HepG2 (cell line): ENCODE data around the gene NOL12. TPM values are rescaled to one million over a fixed set of nuclear protein-coding genes. Genes with fewer than 3 reads are reported as not detected.

ENCODE experiments used
- ARHGAP35 ChIP-seq: sonication (generic); formaldehyde crosslinking; IDR thresholded peaks from 2 replicates; pipeline ENCODE4 v1.9.0; 2022; ENCODE audit warnings: mild to moderate bottlenecking, inconsistent platforms, moderate library complexity, missing genetic modification reagents, borderline replicate concordance
- ATF1 ChIP-seq: IDR thresholded peaks from 2 replicates; pipeline ENCODE4 v1.6.1; 2016; ENCODE audit warnings: mild to moderate bottlenecking, control low read depth
- CHD4 ChIP-seq: fragments of 200-600 bp; sonication (generic); IDR thresholded peaks from 2 replicates; pipeline ENCODE4 v1.7.0; 2017; ENCODE audit warnings: mild to moderate bottlenecking, low read length, borderline replicate concordance
- FOXM1 ChIP-seq: sonication (generic); formaldehyde crosslinking; IDR thresholded peaks from 2 replicates; pipeline ENCODE4 v1.5.0; 2020; ENCODE audit warnings: missing genetic modification reagents
- KLF13 ChIP-seq: sonication (generic); formaldehyde crosslinking; IDR thresholded peaks from 2 replicates; pipeline ENCODE4 v1.4.0; 2020; ENCODE audit warnings: mild to moderate bottlenecking, missing genetic modification reagents
- MAFF ChIP-seq: IDR thresholded peaks from 2 replicates; pipeline ENCODE4 v1.6.1; 2011; ENCODE audit warnings: low read depth, low read length, improper control_type of control experiment
- MAFK ChIP-seq, 2 experiments: IDR thresholded peaks in 1 of 2; conservative IDR thresholded peaks in 1 of 2; 2 replicates each; pipeline ENCODE4 v1.6.1; 2011; ENCODE audit warnings: improper control_type of control experiment in 2 of 2, low read length in 2 of 2
- NFYC ChIP-seq: IDR thresholded peaks from 2 replicates; pipeline ENCODE4 v1.6.1; 2016; ENCODE audit warnings: missing genetic modification reagents, missing compliant biosample characterization
- PBX2 ChIP-seq: IDR thresholded peaks from 2 replicates; pipeline ENCODE4 v1.6.1; 2016; ENCODE audit warnings: control low read depth
- SMAD1 ChIP-seq: sonication (generic); formaldehyde crosslinking; IDR thresholded peaks from 2 replicates; pipeline ENCODE4 v1.4.0; 2020; ENCODE audit warnings: missing genetic modification reagents, low read depth, mild to moderate bottlenecking, borderline replicate concordance
- SRSF1 ChIP-seq: fragments of 200-400 bp; formaldehyde crosslinking; optimal IDR thresholded peaks from 2 replicates; pipeline ENCODE3; 2017; ENCODE audit warnings: mild to moderate bottlenecking, low read depth, low read length, moderate library complexity
- ZBTB26 ChIP-seq: IDR thresholded peaks from 2 replicates; pipeline ENCODE4 v1.6.1; 2016; ENCODE audit warnings: missing compliant biosample characterization, missing genetic modification reagents, borderline replicate concordance
- ZNF556 ChIP-seq: sonication (generic); formaldehyde crosslinking; IDR thresholded peaks from 2 replicates; pipeline ENCODE4 v1.4.0; 2020; ENCODE audit warnings: mild to moderate bottlenecking, missing genetic modification reagents, borderline replicate concordance
- ZNF576 ChIP-seq: sonication (generic); formaldehyde crosslinking; IDR thresholded peaks from 2 replicates; pipeline ENCODE4 v1.4.0; 2020; ENCODE audit warnings: mild to moderate bottlenecking, missing genetic modification reagents
- ZNF672 ChIP-seq: sonication (generic); formaldehyde crosslinking; IDR thresholded peaks from 2 replicates; pipeline ENCODE4 v1.8.1; 2022; ENCODE audit warnings: missing genetic modification reagents
- ZNF687 ChIP-seq: sonication (generic); formaldehyde crosslinking; IDR thresholded peaks from 2 replicates; pipeline ENCODE4 v1.5.1; 2020; ENCODE audit warnings: mild to moderate bottlenecking, missing genetic modification reagents, moderate library complexity
- ZNF83 ChIP-seq: sonication (generic); formaldehyde crosslinking; IDR thresholded peaks from 2 replicates; pipeline ENCODE4 v1.4.0; 2020; ENCODE audit warnings: missing genetic modification reagents, mild to moderate bottlenecking, borderline replicate concordance
- polyA plus RNA-seq, 8 experiments: library from polyadenylated mRNA; depleted of rRNA in 3 of 8; stranded (reverse) in 7 of 8; unstranded in 1 of 8; fragments of >200 nt; fragmentation: Illumina TruSeq in 4 of 8; extraction: Trizol in 4 of 8; gene quantifications; 2 replicates each; pipeline versions ENCODE4 v1.2.1 to v1.2.3, GENCODE V29; 2011 to 2016; ENCODE audit warnings: low read depth in 4 of 8, missing spikeins in 1 of 8, mixed read lengths in 1 of 8; ENCODE audit not compliant: insufficient read depth in 1 of 8
- total RNA-seq, 5 experiments: library from RNA; depleted of rRNA; stranded (reverse); fragments of >200 nt; fragmentation: Illumina TruSeq; extraction: Trizol; gene quantifications; 2 replicates each; pipeline ENCODE4 v1.2.3, GENCODE V29; 2016; ENCODE audit warnings: low read depth in 1 of 5
- TF ChIP-seq, protein P1 (sequence below): sonication (generic); formaldehyde crosslinking; conservative IDR thresholded peaks from 2 replicates; pipeline ENCODE4 v1.8.0; 2022; ENCODE audit warnings: mild to moderate bottlenecking, moderate library complexity, missing genetic modification reagents
- TF ChIP-seq, protein P2 (sequence below): IDR thresholded peaks from 2 replicates; pipeline ENCODE4 v1.6.1; 2016; ENCODE audit warnings: missing compliant biosample characterization, missing genetic modification reagents, borderline replicate concordance

The NOL12 gene
- total and polyA plus RNA-seq, 2 of the 13 experiments (the other 11 are each of a cell fraction or from before 2014, with no cell fraction given) = 14.3 to 31.4 TPM

GRCh38 chr22:37659066-37659896 lies 26.9 kb upstream of the NOL12 start (continued):
- TF ChIP-seq ZNF687 (peak; percentile 75), KLF13 (CRISPR knock-in tag) (no peak), CHD4 (no peak), ZNF672 (CRISPR knock-in tag) (no peak), MAFF (no peak), ZNF556 (CRISPR knock-in tag) (peak; percentile 92; the same call in 1 of the 2 replicates), MAFK (conservative IDR thresholded peaks at IDR 0.05 in 1 of 2, IDR thresholded peaks at IDR 0.05 in 1 of 2; ENCODE audit: low read length in 2 of 2) (no peak), FOXM1 (CRISPR knock-in tag) (no peak), PBX2 (no peak), SRSF1 (no peak), ZNF576 (no peak), SMAD1 (no peak), ATF1 (no peak), ZNF83 (CRISPR knock-in tag) (no peak), ZBTB26 (CRISPR knock-in tag) (no peak), NFYC (CRISPR knock-in tag) (0 out of 2 replicates have a peak, but pooled peaks have one; percentile 16), ARHGAP35 (CRISPR knock-in tag) (peak; percentile 92)
- TF ChIP-seq, protein P1, sequence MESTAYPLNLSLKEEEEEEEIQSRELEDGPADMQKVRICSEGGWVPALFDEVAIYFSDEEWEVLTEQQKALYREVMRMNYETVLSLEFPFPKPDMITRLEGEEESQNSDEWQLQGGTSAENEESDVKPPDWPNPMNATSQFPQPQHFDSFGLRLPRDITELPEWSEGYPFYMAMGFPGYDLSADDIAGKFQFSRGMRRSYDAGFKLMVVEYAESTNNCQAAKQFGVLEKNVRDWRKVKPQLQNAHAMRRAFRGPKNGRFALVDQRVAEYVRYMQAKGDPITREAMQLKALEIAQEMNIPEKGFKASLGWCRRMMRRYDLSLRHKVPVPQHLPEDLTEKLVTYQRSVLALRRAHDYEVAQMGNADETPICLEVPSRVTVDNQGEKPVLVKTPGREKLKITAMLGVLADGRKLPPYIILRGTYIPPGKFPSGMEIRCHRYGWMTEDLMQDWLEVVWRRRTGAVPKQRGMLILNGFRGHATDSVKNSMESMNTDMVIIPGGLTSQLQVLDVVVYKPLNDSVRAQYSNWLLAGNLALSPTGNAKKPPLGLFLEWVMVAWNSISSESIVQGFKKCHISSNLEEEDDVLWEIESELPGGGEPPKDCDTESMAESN (CRISPR knock-in tag) = no peak
- TF ChIP-seq, protein P2, sequence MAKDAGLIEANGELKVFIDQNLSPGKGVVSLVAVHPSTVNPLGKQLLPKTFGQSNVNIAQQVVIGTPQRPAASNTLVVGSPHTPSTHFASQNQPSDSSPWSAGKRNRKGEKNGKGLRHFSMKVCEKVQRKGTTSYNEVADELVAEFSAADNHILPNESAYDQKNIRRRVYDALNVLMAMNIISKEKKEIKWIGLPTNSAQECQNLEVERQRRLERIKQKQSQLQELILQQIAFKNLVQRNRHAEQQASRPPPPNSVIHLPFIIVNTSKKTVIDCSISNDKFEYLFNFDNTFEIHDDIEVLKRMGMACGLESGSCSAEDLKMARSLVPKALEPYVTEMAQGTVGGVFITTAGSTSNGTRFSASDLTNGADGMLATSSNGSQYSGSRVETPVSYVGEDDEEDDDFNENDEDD = peak; percentile 9; the same call in 1 of the 2 replicates
